ENCODE measurements around the gene TRAPPC10.
"Not testable (repeated sequence)": the region's sequence is repeated elsewhere in the genome, so short reads cannot be mapped to it uniquely, and the experiment has no call there.

DNA sequence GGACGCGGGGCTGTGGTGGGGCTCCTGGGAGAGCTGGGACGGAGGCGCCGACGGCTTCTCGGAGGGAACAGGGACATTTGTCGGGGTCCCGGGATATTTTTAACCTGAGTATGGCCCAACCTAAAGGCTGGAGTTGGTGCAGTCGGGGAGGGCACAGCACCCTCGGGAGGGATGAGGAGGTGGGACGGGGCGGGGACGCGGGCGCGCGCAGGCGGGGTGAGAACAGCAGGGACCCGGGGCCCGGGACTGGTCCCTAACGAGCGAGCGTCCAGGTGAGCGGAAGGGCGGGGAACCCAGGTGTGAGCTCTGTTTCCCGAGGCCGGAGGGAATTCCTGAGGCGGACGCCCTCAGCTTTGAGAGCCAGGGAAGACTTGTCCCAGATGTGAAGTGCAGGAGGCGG, 95.5 kb downstream of the TRAPPC10 start:
- TF ChIP-seq EZH2phosphoT487 (IDR thresholded peaks at IDR 0.05; ENCODE audit: low read depth, severe bottlenecking, unreplicated experiment), result not testable (repeated sequence)
- TF ChIP-seq, protein P1, sequence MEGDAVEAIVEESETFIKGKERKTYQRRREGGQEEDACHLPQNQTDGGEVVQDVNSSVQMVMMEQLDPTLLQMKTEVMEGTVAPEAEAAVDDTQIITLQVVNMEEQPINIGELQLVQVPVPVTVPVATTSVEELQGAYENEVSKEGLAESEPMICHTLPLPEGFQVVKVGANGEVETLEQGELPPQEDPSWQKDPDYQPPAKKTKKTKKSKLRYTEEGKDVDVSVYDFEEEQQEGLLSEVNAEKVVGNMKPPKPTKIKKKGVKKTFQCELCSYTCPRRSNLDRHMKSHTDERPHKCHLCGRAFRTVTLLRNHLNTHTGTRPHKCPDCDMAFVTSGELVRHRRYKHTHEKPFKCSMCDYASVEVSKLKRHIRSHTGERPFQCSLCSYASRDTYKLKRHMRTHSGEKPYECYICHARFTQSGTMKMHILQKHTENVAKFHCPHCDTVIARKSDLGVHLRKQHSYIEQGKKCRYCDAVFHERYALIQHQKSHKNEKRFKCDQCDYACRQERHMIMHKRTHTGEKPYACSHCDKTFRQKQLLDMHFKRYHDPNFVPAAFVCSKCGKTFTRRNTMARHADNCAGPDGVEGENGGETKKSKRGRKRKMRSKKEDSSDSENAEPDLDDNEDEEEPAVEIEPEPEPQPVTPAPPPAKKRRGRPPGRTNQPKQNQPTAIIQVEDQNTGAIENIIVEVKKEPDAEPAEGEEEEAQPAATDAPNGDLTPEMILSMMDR (IDR thresholded peaks at IDR 0.05; ENCODE audit: poor library complexity), result not testable (repeated sequence)

Measured in hepatocyte (in vitro differentiated cells).